Measurements from ENCODE around the gene PRM2. TPM values are rescaled to one million over a fixed set of nuclear protein-coding genes. Genes with fewer than 3 reads are reported as not detected.

The PRM2 gene
- total and polyA plus RNA-seq, 2 donors (not counting 3 experiments of a cell fraction or from before 2014, with no cell fraction given) = not detected

DNA sequence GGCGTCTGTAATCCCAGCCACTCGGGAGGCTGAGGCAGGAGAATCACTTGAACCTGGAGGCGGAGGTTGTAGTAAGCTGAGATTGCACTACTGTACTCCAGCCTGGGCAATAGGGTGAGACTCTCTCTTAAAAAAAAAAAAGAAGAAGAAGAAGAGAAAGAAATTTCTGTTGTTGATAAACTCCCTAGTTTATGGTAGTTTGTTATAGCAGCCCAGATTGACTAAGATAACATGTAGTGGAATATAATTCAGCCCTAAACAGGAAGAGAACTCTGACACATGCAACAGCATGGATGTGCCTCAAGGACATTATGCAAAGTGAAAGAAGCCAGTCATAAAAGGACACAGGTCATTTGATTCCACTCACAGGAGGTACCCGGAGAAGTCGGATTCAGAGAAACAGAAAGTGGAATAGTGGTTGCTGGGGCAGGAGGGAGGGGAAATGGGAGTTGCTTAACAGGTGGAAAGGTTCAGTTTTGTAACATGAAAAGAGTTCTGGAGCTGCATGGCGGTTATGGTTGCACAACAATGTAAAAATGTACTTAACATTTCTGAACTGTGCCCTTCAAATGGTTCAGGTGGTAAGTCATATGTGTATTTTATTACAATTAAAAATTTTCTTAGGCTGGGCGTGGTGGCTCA, 30.8 kb upstream of the PRM2 start:
- Histone ChIP-seq H3K36me3 (ENCODE audit: control insufficient read depth in 2 of 2, extremely low read depth in 1 of 2, insufficient read depth in 2 of 2, low read length in 2 of 2) (no peaks in the 10 kb centered on the region), H3K9ac (replicated peaks; ENCODE audit: extremely low read depth, insufficient read depth, low read length) (no peak overlapping the region), H3K27me3 (ENCODE audit: control insufficient read depth in 2 of 2, insufficient read depth in 2 of 2, low read length in 2 of 2) (no peaks in the 10 kb centered on the region), H4K20me1 (replicated peaks; ENCODE audit: control insufficient read depth, extremely low read depth, insufficient read depth, low read length) (no peaks in the 10 kb centered on the region), H3K4me1 (ENCODE audit: control insufficient read depth, extremely low read depth, insufficient read depth, low read length) (no peaks in the 10 kb centered on the region), H3K4me2 (ENCODE audit: insufficient read depth, low read length) (no peak overlapping the region), H3K79me2 (ENCODE audit: control insufficient read depth, insufficient read depth, low read length) (no peaks in the 10 kb centered on the region), H3K9me1 (replicated peaks; ENCODE audit: control insufficient read depth, extremely low read depth, insufficient read depth, low read length) (no peaks in the 10 kb centered on the region), H3K27ac (ENCODE audit: insufficient read depth, low read depth, low read length) (no peak overlapping the region), H2AFZ (ENCODE audit: low read depth, low read length) (no peak overlapping the region), H3K9me3 (replicated peaks; ENCODE audit: control insufficient read depth, insufficient read depth, low read length) (no peaks in the 10 kb centered on the region), H3K4me3 (replicated peaks in 1 of 3; ENCODE audit: insufficient read depth in 1 of 3, low read depth in 1 of 3, low read length in 3 of 3) (no peak overlapping the region)
- CTCF ChIA-PET = no interaction called here
- dilution Hi-C loops (cut with MboI; ENCODE audit: extremely low pct_ligation_motif_present, low sequenced_read_pairs) = no loop called here
- POLR2A ChIA-PET = no interaction called here
- TF ChIP-seq MYC (IDR thresholded peaks at IDR 0.05; ENCODE audit: low read depth, low read length) = no peak
- TF ChIP-seq, protein P1, sequence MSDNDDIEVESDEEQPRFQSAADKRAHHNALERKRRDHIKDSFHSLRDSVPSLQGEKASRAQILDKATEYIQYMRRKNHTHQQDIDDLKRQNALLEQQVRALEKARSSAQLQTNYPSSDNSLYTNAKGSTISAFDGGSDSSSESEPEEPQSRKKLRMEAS (IDR thresholded peaks at IDR 0.05; ENCODE audit: insufficient read depth, insufficient read length) = no peak
- no peak for TF ChIP-seq GATA2 (IDR thresholded peaks at IDR 0.05; ENCODE audit: insufficient read depth, insufficient read length, low read depth, low read length)
- no peak for TF ChIP-seq FOS (IDR thresholded peaks at IDR 0.05; ENCODE audit: borderline replicate concordance, insufficient read depth, low read length)
- TF ChIP-seq EZH2 (IDR thresholded peaks at IDR 0.05; ENCODE audit: borderline replicate concordance, low read depth, low read length, severe bottlenecking) = no peak
- no peak for TF ChIP-seq POLR2A (IDR thresholded peaks at IDR 0.05; ENCODE audit: low read depth, low read length)
- TF ChIP-seq POLR2AphosphoS5 (IDR thresholded peaks at IDR 0.05; ENCODE audit: insufficient read depth, low read depth, low read length) = no peak
- TF ChIP-seq, protein P2, sequence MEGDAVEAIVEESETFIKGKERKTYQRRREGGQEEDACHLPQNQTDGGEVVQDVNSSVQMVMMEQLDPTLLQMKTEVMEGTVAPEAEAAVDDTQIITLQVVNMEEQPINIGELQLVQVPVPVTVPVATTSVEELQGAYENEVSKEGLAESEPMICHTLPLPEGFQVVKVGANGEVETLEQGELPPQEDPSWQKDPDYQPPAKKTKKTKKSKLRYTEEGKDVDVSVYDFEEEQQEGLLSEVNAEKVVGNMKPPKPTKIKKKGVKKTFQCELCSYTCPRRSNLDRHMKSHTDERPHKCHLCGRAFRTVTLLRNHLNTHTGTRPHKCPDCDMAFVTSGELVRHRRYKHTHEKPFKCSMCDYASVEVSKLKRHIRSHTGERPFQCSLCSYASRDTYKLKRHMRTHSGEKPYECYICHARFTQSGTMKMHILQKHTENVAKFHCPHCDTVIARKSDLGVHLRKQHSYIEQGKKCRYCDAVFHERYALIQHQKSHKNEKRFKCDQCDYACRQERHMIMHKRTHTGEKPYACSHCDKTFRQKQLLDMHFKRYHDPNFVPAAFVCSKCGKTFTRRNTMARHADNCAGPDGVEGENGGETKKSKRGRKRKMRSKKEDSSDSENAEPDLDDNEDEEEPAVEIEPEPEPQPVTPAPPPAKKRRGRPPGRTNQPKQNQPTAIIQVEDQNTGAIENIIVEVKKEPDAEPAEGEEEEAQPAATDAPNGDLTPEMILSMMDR (IDR thresholded peaks at IDR 0.05; ENCODE audit: extremely low read depth in 1 of 2, insufficient read depth in 1 of 2, low read depth in 1 of 2, low read length in 2 of 2) = no peak
- TF ChIP-seq JUN (IDR thresholded peaks at IDR 0.05; ENCODE audit: borderline replicate concordance, insufficient read depth, insufficient read length, low read depth) = no peak
- intact Hi-C loops (cut with micrococcal nuclease) = no loop called here
- FAIRE-seq = no peak
- DNase-seq (ENCODE audit: low read depth, low spot score) = no peak
- no TSS peak for BruUV-seq (replicated peaks)

Data from endothelial cell of umbilical vein (primary cell).